IPS-18c (cell line): Measurements from ENCODE around the gene PLOD1.
"Not testable (repeated sequence)": the region's sequence is repeated elsewhere in the genome, so short reads cannot be mapped to it uniquely, and the experiment has no call there.

ENCODE experiments used
- H3K4me3 ChIP-seq: 2 replicates; pipeline ENCODE4 v1.7.0; 2013; ENCODE audit warnings: low read depth, mild to moderate bottlenecking, low read length, moderate library complexity; ENCODE audit not compliant: insufficient read depth
- H3K9me3 ChIP-seq: one replicate; pipeline ENCODE4 v1.6.1; 2013; ENCODE audit warnings: mild to moderate bottlenecking, low read length, moderate library complexity; ENCODE audit not compliant: control insufficient read depth, insufficient read depth

PLOD1 gene

GRCh38 chr1:11934302-11935056, at the start of gene PLOD1:
Gene PLOD1, plus strand, starts transcription at chr1:11934717. Its CDS starts 63 bp downstream, at chr1:11934780.
- Histone ChIP-seq H3K4me3 (peak within 1 kb of the TSS; percentile 55), H3K9me3 (no peaks in the 10 kb centered on the region)

DNA sequence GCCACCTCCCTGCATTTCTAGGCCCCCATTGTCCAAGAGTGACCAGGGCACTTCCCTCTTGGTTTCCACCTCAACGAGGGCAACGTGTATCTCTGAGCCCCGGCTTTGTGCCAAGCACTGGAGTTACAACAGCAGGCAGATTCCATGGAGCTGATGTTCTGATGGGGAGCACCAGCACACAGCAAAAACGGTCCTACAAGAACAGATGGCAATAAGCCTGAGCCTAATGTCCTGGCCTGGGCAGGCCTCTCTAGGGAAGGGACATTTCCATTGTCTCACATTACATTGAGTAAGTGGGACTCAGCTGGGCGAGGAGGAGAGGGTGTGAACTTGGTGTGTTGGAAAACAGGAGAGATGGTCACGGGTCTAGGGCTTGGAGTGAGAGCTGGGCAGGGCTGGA, 48.6 kb upstream of the PLOD1 start:
- Histone ChIP-seq H3K9me3 (no peaks in the 10 kb centered on the region), H3K4me3 (no peak overlapping the region)

DNA sequence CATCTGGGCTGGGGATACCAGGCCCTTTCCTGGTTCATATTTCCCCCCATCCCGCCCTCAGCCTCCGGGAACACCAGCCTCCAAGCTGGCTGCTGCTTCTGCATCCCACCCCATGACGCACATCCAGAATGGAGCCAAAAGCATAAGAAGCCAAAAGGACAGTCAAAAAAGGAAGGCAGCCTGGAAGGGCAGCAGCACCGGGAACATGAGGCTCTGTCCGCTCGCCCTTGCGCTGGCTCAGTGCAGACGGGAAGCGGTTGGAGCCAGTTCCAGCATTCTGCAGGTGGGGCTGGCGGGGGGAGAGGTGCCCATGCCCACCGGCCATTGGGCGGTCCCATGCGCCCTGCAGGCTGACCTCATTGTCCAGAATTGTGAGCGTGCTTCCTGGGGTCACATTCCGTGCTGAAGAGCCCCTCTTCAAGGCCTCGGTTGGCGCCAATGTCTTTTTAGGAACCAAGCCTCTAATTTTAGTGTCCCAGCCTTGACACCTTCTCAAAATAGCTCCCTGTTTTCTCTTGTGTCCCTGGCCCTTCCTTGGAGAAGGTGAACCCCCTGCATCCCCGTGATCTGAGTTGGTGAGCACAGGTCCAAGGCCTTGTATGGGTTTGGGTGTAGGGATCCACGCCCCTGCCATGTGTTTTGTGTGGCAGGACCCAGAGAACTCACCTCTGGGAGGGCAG, 47.4 kb upstream of the PLOD1 start:
- Histone ChIP-seq H3K9me3 (no peaks in the 10 kb centered on the region), H3K4me3 (no peak overlapping the region)

GRCh38 chr1:11887666-11888007, 46.9 kb upstream of the PLOD1 start:
- Histone ChIP-seq H3K4me3 (no peak overlapping the region), H3K9me3 (no peaks in the 10 kb centered on the region)

- no peak overlapping the region for H3K4me3 ChIP-seq
- no peaks in the 10 kb centered on the region for H3K9me3 ChIP-seq
Measured at GRCh38 chr1:11888206-11888876, 46.2 kb upstream of the PLOD1 start.

GRCh38 chr1:11888877-11889208, 45.7 kb upstream of the PLOD1 start:
- Histone ChIP-seq H3K4me3 (no peak overlapping the region), H3K9me3 (no peaks in the 10 kb centered on the region)

DNA sequence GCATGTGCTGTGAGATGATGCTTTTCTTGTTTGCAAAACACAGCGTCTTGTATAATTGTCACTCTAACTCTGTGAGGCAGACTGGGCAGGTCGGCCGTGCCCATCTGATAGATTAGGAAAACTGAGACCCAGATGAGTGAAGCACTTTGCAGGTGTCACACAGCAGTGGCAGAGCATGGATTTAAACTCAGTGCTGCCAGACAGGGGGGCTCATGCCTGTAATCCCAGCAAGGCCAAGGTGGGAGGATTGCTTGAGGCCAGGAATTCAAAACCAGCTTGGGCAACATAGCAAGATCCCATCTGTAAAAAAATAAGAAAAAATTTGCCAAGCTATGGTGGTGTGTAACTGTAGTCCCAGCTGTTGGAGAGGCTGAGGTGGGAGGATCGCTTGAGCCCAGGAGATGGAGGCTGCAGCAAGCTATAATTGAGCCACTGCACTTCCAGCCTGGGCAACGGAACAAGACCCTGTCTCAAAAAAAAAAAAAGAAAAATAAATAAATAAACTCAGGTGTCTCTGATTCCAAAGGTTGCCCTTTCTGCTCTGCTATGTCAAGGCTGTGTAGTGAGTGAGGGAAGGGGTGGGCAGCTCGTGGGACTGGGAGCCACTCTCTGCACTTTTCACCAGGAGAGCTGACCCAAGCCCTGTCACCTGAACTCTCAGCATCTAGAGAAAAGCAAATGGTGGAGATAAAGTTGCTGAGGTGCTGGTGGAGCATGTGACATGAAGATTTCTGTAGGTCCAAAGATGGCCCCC, 42.9 kb upstream of the PLOD1 start:
- no peak overlapping the region for H3K4me3 ChIP-seq
- no peaks in the 10 kb centered on the region for H3K9me3 ChIP-seq

- Histone ChIP-seq H3K4me3 (no peak overlapping the region), H3K9me3 (no peaks in the 10 kb centered on the region)
Measured at GRCh38 chr1:11893907-11894251, 40.6 kb upstream of the PLOD1 start.

DNA sequence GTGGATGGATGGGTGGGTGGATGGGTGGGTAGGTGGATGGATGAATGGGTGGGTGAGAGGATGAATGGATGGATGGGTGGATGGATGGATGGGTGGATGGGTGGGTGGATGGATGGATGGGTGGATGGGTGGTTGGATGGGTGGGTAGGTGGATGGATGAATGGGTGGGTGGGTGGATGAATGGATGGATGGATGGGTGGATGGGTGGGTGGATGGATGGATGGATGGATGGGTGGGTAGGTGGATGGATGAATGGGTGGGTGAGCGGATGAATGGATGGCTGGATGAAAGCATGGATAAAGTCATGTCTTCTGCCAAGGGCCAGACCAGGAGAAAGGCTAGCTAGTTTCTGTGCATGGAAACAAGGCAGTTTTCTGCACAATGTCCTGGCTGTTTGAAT, 40.0 kb upstream of the PLOD1 start:
- not testable (repeated sequence) for H3K9me3 ChIP-seq, H3K4me3 ChIP-seq

DNA sequence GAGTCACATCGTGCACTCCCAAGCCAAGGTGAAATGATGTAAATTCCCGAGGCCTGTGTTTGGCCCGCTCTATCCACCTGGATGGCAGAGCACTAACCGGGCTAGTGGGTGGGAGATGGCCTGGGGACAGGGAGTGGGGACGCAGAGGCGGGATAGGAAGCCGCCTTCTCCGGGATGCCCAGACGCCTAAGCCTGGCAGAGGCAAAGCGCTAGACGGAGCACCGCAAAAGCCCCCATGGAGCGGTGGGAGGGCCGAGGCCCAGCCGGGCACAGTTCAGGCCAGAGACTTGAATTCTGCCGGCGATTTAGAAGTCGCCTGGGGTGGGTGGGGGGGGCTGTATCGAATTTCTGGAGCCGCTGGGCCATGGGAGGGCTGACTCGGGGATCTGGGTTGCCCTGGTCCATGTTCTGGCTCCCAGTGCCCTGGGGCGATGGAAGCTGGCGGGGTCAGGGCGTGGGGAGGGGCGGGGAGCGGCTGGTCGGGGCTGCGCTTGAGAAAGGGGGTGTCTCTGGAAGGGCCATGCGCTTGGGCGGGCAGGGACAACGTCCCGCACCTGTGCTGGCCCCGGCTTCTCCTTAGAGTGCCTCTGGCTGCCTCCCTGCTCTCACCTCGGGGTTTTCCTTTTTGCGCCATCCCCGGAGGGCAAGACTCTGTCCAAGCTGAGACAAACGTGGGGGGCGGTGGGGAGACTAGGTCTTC, 36.3 kb upstream of the PLOD1 start:
- H3K9me3 ChIP-seq, result no peaks in the 10 kb centered on the region
- H3K4me3 ChIP-seq, result no peak overlapping the region

- H3K4me3 ChIP-seq, result no peak overlapping the region
- H3K9me3 ChIP-seq, result no peaks in the 10 kb centered on the region
Measured at GRCh38 chr1:11898831-11899467, 35.6 kb upstream of the PLOD1 start.

DNA sequence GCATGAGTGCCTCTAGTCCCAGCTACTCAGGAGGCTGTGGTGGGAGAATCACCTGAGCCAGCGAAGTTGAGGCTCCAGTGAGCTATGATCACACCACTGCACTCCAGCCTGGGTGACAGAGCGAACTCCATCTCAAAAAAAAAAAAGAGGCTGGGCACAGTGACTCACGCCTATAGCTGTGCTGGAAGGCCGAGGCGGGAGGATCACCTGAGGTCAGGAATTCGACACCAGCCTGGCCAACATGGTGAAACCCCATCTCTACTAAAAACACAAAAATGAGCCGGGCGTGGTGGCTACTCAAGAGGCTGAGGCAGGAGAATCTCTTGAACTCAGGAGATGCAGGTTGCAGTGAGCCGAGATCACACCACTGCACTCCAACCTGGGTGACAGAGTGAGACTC, 33.1 kb upstream of the PLOD1 start:
- H3K4me3 ChIP-seq, H3K9me3 ChIP-seq: not testable (repeated sequence)

GRCh38 chr1:11903210-11903609, 31.3 kb upstream of the PLOD1 start:
- Histone ChIP-seq H3K9me3 (no peaks in the 10 kb centered on the region), H3K4me3 (no peak overlapping the region)

GRCh38 chr1:11904156-11904555, 30.4 kb upstream of the PLOD1 start:
- H3K4me3 ChIP-seq, H3K9me3 ChIP-seq: not testable (repeated sequence)

DNA sequence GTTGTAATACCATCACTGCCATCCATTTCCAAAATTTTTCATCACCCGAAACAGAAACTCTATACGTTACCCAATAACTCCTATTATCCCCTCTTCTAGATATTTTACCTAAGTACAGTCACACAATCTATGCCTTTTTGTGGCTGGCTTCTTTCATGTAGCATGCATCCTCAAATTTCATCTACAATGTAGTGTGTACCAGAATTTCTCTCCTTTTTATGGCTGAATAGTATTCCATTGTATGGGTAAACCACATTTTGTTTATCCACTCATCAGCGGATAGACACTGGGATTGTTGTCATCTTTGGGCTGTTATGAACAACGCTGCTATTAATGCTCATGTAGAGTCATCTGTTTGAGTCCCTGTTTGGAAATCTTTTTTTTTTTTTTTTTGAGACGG, 29.5 kb upstream of the PLOD1 start:
- Histone ChIP-seq H3K4me3 (no peak overlapping the region), H3K9me3 (no peaks in the 10 kb centered on the region)

GRCh38 chr1:11906870-11907269, 27.6 kb upstream of the PLOD1 start:
- no peak overlapping the region for H3K4me3 ChIP-seq

More at GRCh38 chr1:11906870-11907269, 27.6 kb upstream of the PLOD1 start:
- H3K9me3 ChIP-seq, result peaks cover under 1% of the 10 kb centered on the region
